ENCODE results near the gene APOA1.

Gene APOA1

DNA sequence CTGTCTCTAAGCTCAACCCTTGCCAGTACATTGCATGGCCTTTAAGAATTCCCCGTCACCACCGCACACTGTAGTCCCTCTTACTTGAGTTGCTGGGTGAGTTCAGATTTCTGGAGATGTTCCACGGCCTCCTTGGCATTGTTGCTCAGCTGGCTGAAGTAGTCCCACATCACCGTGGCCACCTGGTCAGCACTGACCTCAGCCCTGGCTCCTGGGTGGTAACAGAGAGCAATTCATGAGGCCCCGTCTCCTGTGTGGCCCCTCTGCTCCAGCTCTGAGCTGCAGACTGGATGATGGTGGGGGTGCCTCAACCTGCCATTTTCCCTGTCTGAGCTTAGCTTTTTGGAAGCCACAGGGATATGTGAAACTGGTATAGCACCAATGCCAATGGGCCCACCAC, 14.8 kb downstream of the APOA1 start:
- H3K27me3 ChIP-seq (ENCODE audit: insufficient read depth, low read depth), result no peaks in the 10 kb centered on the region
- H3K36me3 ChIP-seq (ENCODE audit: insufficient read depth), result no peaks in the 10 kb centered on the region
- H4K20me1 ChIP-seq (ENCODE audit: insufficient read depth), result no peaks in the 10 kb centered on the region
- H3K9ac ChIP-seq, result no peak overlapping the region
- no peaks in the 10 kb centered on the region for H3K4me1 ChIP-seq (ENCODE audit: low read depth, poor library complexity, severe bottlenecking)
- H3K79me2 ChIP-seq (ENCODE audit: insufficient read depth, low read depth), result no peaks in the 10 kb centered on the region
- H3K27ac ChIP-seq, result no peak overlapping the region
- no peak overlapping the region for H2AFZ ChIP-seq (ENCODE audit: low read depth)
- TF ChIP-seq, protein P1, sequence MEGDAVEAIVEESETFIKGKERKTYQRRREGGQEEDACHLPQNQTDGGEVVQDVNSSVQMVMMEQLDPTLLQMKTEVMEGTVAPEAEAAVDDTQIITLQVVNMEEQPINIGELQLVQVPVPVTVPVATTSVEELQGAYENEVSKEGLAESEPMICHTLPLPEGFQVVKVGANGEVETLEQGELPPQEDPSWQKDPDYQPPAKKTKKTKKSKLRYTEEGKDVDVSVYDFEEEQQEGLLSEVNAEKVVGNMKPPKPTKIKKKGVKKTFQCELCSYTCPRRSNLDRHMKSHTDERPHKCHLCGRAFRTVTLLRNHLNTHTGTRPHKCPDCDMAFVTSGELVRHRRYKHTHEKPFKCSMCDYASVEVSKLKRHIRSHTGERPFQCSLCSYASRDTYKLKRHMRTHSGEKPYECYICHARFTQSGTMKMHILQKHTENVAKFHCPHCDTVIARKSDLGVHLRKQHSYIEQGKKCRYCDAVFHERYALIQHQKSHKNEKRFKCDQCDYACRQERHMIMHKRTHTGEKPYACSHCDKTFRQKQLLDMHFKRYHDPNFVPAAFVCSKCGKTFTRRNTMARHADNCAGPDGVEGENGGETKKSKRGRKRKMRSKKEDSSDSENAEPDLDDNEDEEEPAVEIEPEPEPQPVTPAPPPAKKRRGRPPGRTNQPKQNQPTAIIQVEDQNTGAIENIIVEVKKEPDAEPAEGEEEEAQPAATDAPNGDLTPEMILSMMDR (conservative IDR thresholded peaks at IDR 0.05; ENCODE audit: low read depth, low read length), result no peak
- no peak overlapping the region for H3K4me2 ChIP-seq
- no peak overlapping the region for H3K4me3 ChIP-seq (IDR thresholded peaks at IDR 0.05; ENCODE audit: insufficient read depth, low read depth, low read length)

DNA sequence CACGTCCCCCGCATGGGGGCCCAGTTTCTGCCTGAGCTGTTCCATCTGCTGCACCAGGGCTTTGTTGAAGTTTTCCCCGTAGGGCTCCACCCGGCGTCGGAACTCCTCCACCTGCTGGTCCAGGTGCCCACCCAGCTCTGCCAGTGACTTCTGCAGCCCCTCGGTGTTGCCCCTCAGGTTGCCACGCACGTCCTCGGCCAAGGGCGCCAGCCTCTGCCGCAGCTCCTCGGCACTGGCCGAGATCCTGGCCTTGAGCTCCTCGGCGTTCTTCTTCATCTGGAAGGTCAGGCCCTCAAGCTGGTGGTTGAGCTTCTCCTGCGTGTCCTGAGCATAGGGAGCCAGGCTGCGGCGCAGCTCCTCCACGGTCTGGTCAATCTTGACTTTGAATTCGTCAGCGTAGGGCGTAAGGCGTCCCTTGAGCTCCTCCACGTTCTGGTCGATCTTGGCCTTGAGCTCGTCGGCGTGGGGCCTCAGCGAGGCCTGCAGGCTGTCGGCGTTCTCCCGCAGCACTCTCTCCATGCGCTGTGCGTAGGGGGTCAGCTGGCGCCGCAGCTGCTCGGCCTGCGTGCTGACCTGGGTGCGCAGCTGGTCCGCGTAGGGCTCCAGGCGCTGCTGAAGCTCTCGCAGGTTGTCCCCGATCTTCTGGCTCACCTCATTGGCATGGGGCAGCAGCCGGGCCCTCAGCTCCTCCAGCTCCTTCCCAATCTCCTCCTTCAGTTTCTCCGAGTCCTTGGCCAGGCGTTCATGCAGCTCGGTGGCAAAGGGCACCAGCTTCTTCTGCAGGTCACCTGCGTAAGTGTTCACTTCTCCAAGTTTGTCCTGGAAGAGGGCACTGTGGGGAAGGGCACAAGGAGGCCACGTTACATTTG, 16.1 kb downstream of the APOA1 start:
- Histone ChIP-seq H3K27me3 (ENCODE audit: insufficient read depth, low read depth) (no peaks in the 10 kb centered on the region), H4K20me1 (ENCODE audit: insufficient read depth) (no peaks in the 10 kb centered on the region), H3K4me1 (ENCODE audit: low read depth, poor library complexity, severe bottlenecking) (no peaks in the 10 kb centered on the region), H2AFZ (ENCODE audit: low read depth) (no peak overlapping the region), H3K36me3 (ENCODE audit: insufficient read depth) (no peaks in the 10 kb centered on the region), H3K9ac (no peak overlapping the region), H3K4me3 (IDR thresholded peaks at IDR 0.05; ENCODE audit: insufficient read depth, low read depth, low read length) (no peak overlapping the region), H3K27ac (no peak overlapping the region), H3K4me2 (no peak overlapping the region), H3K79me2 (ENCODE audit: insufficient read depth, low read depth) (no peaks in the 10 kb centered on the region)
- TF ChIP-seq, protein P1 (conservative IDR thresholded peaks at IDR 0.05; ENCODE audit: low read depth, low read length), result no peak

DNA sequence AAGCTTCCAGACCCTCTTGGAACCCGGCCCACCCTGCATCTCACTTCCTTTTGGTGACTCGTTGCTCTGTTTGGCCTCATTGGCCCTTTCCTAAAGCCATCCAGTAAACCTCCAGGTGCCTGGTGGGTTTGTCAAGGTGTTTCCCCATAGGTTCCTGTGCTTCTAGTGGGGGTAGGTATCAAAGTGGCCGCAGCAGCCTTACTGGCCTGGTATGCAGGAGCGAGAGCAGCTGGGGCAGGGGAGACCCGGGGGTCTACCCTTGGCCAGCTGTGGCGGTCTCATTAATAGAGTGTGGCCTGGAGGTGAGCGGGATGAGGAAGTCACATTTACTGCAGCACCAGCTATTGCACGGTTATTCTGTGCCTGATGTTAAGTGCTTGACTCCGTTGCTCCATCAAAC, 18.4 kb downstream of the APOA1 start:
- no peaks in the 10 kb centered on the region for H3K4me1 ChIP-seq (ENCODE audit: low read depth, poor library complexity, severe bottlenecking)
- no peak overlapping the region for H3K27ac ChIP-seq
- H3K36me3 ChIP-seq (ENCODE audit: insufficient read depth), result no peaks in the 10 kb centered on the region
- H3K4me2 ChIP-seq, result no peak overlapping the region
- H3K27me3 ChIP-seq (ENCODE audit: insufficient read depth, low read depth), result no peaks in the 10 kb centered on the region
- no peaks in the 10 kb centered on the region for H4K20me1 ChIP-seq (ENCODE audit: insufficient read depth)
- H3K9ac ChIP-seq, result no peak overlapping the region
- H2AFZ ChIP-seq (ENCODE audit: low read depth), result no peak overlapping the region
- no peaks in the 10 kb centered on the region for H3K79me2 ChIP-seq (ENCODE audit: insufficient read depth, low read depth)
- TF ChIP-seq, protein P1 (conservative IDR thresholded peaks at IDR 0.05; ENCODE audit: low read depth, low read length), result no peak
- H3K4me3 ChIP-seq (IDR thresholded peaks at IDR 0.05; ENCODE audit: insufficient read depth, low read depth, low read length), result no peak overlapping the region

DNA sequence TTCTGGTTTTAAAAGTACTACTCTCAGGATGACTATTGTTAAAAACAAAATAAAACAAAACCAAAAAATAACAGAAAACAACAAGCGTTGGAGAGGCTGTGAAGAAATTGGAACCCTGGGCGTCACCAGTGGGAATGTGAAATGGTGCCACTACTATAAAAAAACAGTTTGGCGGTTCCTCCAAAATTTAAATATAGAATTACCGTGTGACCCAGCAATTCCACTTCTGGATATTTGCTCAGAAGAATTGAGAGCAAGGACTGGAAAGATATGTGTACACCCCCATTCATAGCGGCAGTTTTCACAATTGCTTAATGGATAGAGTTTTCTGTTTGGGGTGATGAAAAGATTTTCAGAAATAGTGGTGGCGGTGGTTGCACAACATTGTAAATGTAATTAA, 22.9 kb downstream of the APOA1 start:
- Histone ChIP-seq H3K27ac (no peak overlapping the region), H3K9ac (no peak overlapping the region), H4K20me1 (ENCODE audit: insufficient read depth) (no peaks in the 10 kb centered on the region), H3K79me2 (ENCODE audit: insufficient read depth, low read depth) (no peaks in the 10 kb centered on the region), H2AFZ (ENCODE audit: low read depth) (no peak overlapping the region), H3K4me2 (no peak overlapping the region), H3K36me3 (ENCODE audit: insufficient read depth) (no peaks in the 10 kb centered on the region), H3K27me3 (ENCODE audit: insufficient read depth, low read depth) (no peaks in the 10 kb centered on the region), H3K4me3 (IDR thresholded peaks at IDR 0.05; ENCODE audit: insufficient read depth, low read depth, low read length) (no peak overlapping the region), H3K4me1 (ENCODE audit: low read depth, poor library complexity, severe bottlenecking) (no peaks in the 10 kb centered on the region)
- TF ChIP-seq, protein P1 (conservative IDR thresholded peaks at IDR 0.05; ENCODE audit: low read depth, low read length), result no peak

Data from KMS-11 (cell line).